ENCODE measurements around the gene DNM2. TPM values are rescaled to one million over a fixed set of nuclear protein-coding genes. Genes with fewer than 3 reads are reported as not detected.

Gene DNM2
- total RNA-seq, 1 experiment from 2014 or later, result 80.3 TPM

Other genes starting within 250 kb of the DNM2 start
- gene KEAP1, start 214.7 kb upstream of the DNM2 start, total RNA-seq (2014; rRNA removed), result 84.3 and 84.6 TPM in 2 replicates
- not detected in 2 replicates for gene S1PR5, start 200.6 kb upstream of the DNM2 start, total RNA-seq (2014; rRNA removed)
- 35.0 and 38.0 TPM in 2 replicates for gene ATG4D, start 174.2 kb upstream of the DNM2 start, total RNA-seq (2014; rRNA removed)
- 21.7 and 22.0 TPM in 2 replicates for gene KRI1, start 152.1 kb upstream of the DNM2 start, total RNA-seq (2014; rRNA removed)
- 19.1 and 19.4 TPM in 2 replicates for gene CDKN2D, start 149.1 kb upstream of the DNM2 start, total RNA-seq (2014; rRNA removed)
- gene AP1M2, start 130.8 kb upstream of the DNM2 start, total RNA-seq (2014; rRNA removed), result not detected in 2 replicates
- gene SLC44A2, start 92.5 kb upstream of the DNM2 start, total RNA-seq (2014; rRNA removed), result 104 and 112 TPM in 2 replicates
- gene ILF3, start 63.7 kb upstream of the DNM2 start, total RNA-seq (2014; rRNA removed), result 143 and 172 TPM in 2 replicates
- gene QTRT1, start 16.6 kb upstream of the DNM2 start, total RNA-seq (2014; rRNA removed), result 37.8 and 41.4 TPM in 2 replicates
- gene TMED1, start 118.1 kb downstream of the DNM2 start, total RNA-seq (2014; rRNA removed), result 52.1 and 52.9 TPM in 2 replicates
- not detected in 2 replicates for gene C19orf38, start 130.3 kb downstream of the DNM2 start, total RNA-seq (2014; rRNA removed)
- 37.4 and 42.1 TPM in 2 replicates for gene CARM1, start 153.5 kb downstream of the DNM2 start, total RNA-seq (2014; rRNA removed)
- gene YIPF2, start 210.6 kb downstream of the DNM2 start, total RNA-seq (2014; rRNA removed), result 64.0 and 72.4 TPM in 2 replicates
- gene TIMM29, start 210.7 kb downstream of the DNM2 start, total RNA-seq (2014; rRNA removed), result 34.7 and 37.1 TPM in 2 replicates
- gene SMARCA4, start 243.0 kb downstream of the DNM2 start, total RNA-seq (2014; rRNA removed), result 105 and 108 TPM in 2 replicates

Measured in LHCN-M2 (cell line).